ENCODE results near the gene AFF3. TPM values are rescaled to one million over a fixed set of nuclear protein-coding genes. Genes with fewer than 3 reads are reported as not detected.
"Not testable (repeated sequence)": the region's sequence is repeated elsewhere in the genome, so short reads cannot be mapped to it uniquely, and the experiment has no call there.

AFF3 gene
- total RNA-seq, 3 donors from 2014 or later: 4.2 to 56.6 (median 5.2) TPM

- Histone ChIP-seq H3K9me3 (no peaks in the 10 kb centered on the region), H3K4me1 (ENCODE audit: low read depth) (no peaks in the 10 kb centered on the region), H3K36me3 (ENCODE audit: low read depth) (no peaks in the 10 kb centered on the region), H3K4me3 (no peak overlapping the region)
- TF ChIP-seq CTCF (IDR thresholded peaks at IDR 0.05): no peak
- DNase-seq (no peak), ATAC-seq (no peak)
- intact Hi-C loops (cut with DNase I, micrococcal nuclease): no loop called here
These were observed 213.8 kb downstream of the AFF3 start for GRCh38 chr2:99928470-99929053.

GRCh38 chr2:99927690-99928207, 214.6 kb downstream of the AFF3 start:
- DNase-seq; intact Hi-C loops (cut with DNase I, micrococcal nuclease); ATAC-seq; H3K9me3 ChIP-seq; H3K4me3 ChIP-seq; H3K36me3 ChIP-seq (ENCODE audit: low read depth); H3K4me1 ChIP-seq (ENCODE audit: low read depth): not testable (repeated sequence)

GRCh38 chr2:99926986-99927385, 215.4 kb downstream of the AFF3 start:
- no peak overlapping the region for H3K4me3 ChIP-seq
- H3K4me1 ChIP-seq (ENCODE audit: low read depth): no peaks in the 10 kb centered on the region
- intact Hi-C loops (cut with DNase I, micrococcal nuclease): no loop called here
- no peaks in the 10 kb centered on the region for H3K36me3 ChIP-seq (ENCODE audit: low read depth)
- TF ChIP-seq CTCF (IDR thresholded peaks at IDR 0.05): no peak
- no peaks in the 10 kb centered on the region for H3K9me3 ChIP-seq
- no peak for DNase-seq
- no peak for ATAC-seq

- no peak for DNase-seq
- no peak for ATAC-seq
- no peaks in the 10 kb centered on the region for H3K4me1 ChIP-seq (ENCODE audit: low read depth)
- TF ChIP-seq CTCF (IDR thresholded peaks at IDR 0.05): no peak
- H3K4me3 ChIP-seq: no peak overlapping the region
- no peaks in the 10 kb centered on the region for H3K9me3 ChIP-seq
- intact Hi-C loops (cut with DNase I, micrococcal nuclease): no loop called here
- no peaks in the 10 kb centered on the region for H3K36me3 ChIP-seq (ENCODE audit: low read depth)
These were observed 216.4 kb downstream of the AFF3 start for GRCh38 chr2:99925960-99926359.

GRCh38 chr2:99922664-99923063, 219.7 kb downstream of the AFF3 start:
- ATAC-seq: no peak
- DNase-seq: no peak
- Histone ChIP-seq H3K4me1 (ENCODE audit: low read depth) (no peaks in the 10 kb centered on the region), H3K4me3 (no peak overlapping the region), H3K36me3 (ENCODE audit: low read depth) (no peaks in the 10 kb centered on the region), H3K9me3 (no peaks in the 10 kb centered on the region)
- intact Hi-C loops (cut with DNase I, micrococcal nuclease): no loop called here
- TF ChIP-seq CTCF (IDR thresholded peaks at IDR 0.05): no peak

GRCh38 chr2:99921903-99922302, 220.5 kb downstream of the AFF3 start:
- H3K9me3 ChIP-seq: no peaks in the 10 kb centered on the region
- no peaks in the 10 kb centered on the region for H3K4me1 ChIP-seq (ENCODE audit: low read depth)
- DNase-seq (no peak), ATAC-seq (no peak)
- no peaks in the 10 kb centered on the region for H3K36me3 ChIP-seq (ENCODE audit: low read depth)
- H3K4me3 ChIP-seq: no peak overlapping the region
- no peak for TF ChIP-seq CTCF (IDR thresholded peaks at IDR 0.05)
- intact Hi-C loops (cut with DNase I, micrococcal nuclease): no loop called here
